Endothelial cell of umbilical vein (primary cell): Measurements from ENCODE around the gene M6PR.

Source experiments
- EZH2 ChIP-seq: IDR thresholded peaks from 2 replicates; pipeline ENCODE4 v1.6.1; 2012; ENCODE audit warnings: borderline replicate concordance, low read depth, mild to moderate bottlenecking, moderate library complexity, low read length, inconsistent platforms; ENCODE audit not compliant: severe bottlenecking
- FOS ChIP-seq: IDR thresholded peaks from 2 replicates; pipeline ENCODE4 v1.6.1; 2011; ENCODE audit warnings: mild to moderate bottlenecking, low read length, moderate library complexity, borderline replicate concordance; ENCODE audit not compliant: insufficient read depth
- GATA2 ChIP-seq: IDR thresholded peaks from 2 replicates; pipeline ENCODE4 v1.7.0; 2011; ENCODE audit warnings: low read depth, mild to moderate bottlenecking, moderate library complexity, mixed read lengths, low read length; ENCODE audit not compliant: insufficient read length, insufficient read depth
- JUN ChIP-seq: IDR thresholded peaks from 2 replicates; pipeline ENCODE4 v1.6.1; 2011; ENCODE audit warnings: borderline replicate concordance, low read depth; ENCODE audit not compliant: insufficient read length, insufficient read depth
- MYC ChIP-seq: IDR thresholded peaks from one replicate; pipeline ENCODE4 v1.6.1; 2011; ENCODE audit warnings: mild to moderate bottlenecking, low read depth, low read length
- POLR2A ChIP-seq: IDR thresholded peaks from 2 replicates; pipeline ENCODE4 v1.6.1; 2012; ENCODE audit warnings: low read depth, mild to moderate bottlenecking, control low read depth, low read length
- POLR2AphosphoS5 ChIP-seq: IDR thresholded peaks from 2 replicates; pipeline ENCODE4 v1.6.1; 2012; ENCODE audit warnings: low read depth, mild to moderate bottlenecking, control low read depth, low read length, moderate library complexity; ENCODE audit not compliant: insufficient read depth
- TF ChIP-seq, protein P1 (sequence below), 2 donors: IDR thresholded peaks; 1 replicate in 1 of 2; 2 replicates in 1 of 2; pipeline ENCODE4 v1.5.1; 2011; ENCODE audit warnings: low read length in 2 of 2, mild to moderate bottlenecking in 2 of 2, moderate library complexity in 2 of 2, control low read depth in 1 of 2, inconsistent platforms in 1 of 2, low read depth in 1 of 2; ENCODE audit not compliant: insufficient read depth in 1 of 2; ENCODE audit errors: extremely low read depth in 1 of 2
- TF ChIP-seq, protein P2 (sequence below): IDR thresholded peaks from 2 replicates; pipeline ENCODE4 v1.6.1; 2011; ENCODE audit not compliant: insufficient read depth, insufficient read length

DNA sequence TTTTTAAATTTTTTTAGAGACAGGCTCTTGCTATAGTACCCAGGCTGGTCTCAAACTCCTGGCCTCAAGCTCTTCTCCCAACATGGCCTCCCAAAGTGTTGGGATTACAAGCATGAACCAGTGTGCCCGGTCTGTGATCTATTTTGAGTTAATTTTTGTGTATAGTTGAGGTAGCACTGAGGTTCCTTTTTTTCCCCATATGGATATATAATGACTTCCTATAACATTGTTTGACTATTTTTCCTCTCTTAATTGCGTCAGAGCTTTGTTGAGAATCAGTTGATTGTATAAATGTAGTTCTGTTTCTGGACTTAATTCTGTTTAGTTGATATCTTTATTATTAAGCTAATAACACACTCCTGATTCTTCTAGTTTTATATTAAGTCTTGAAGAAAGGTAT, 8.6 kb upstream of the M6PR start:
- TF ChIP-seq, protein P1, sequence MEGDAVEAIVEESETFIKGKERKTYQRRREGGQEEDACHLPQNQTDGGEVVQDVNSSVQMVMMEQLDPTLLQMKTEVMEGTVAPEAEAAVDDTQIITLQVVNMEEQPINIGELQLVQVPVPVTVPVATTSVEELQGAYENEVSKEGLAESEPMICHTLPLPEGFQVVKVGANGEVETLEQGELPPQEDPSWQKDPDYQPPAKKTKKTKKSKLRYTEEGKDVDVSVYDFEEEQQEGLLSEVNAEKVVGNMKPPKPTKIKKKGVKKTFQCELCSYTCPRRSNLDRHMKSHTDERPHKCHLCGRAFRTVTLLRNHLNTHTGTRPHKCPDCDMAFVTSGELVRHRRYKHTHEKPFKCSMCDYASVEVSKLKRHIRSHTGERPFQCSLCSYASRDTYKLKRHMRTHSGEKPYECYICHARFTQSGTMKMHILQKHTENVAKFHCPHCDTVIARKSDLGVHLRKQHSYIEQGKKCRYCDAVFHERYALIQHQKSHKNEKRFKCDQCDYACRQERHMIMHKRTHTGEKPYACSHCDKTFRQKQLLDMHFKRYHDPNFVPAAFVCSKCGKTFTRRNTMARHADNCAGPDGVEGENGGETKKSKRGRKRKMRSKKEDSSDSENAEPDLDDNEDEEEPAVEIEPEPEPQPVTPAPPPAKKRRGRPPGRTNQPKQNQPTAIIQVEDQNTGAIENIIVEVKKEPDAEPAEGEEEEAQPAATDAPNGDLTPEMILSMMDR (IDR thresholded peaks at IDR 0.05; ENCODE audit: extremely low read depth in 1 of 2, insufficient read depth in 1 of 2, low read depth in 1 of 2, low read length in 2 of 2): no peak
- no peak for TF ChIP-seq POLR2A
- no peak for TF ChIP-seq JUN
- TF ChIP-seq EZH2: no peak
- TF ChIP-seq, protein P2, sequence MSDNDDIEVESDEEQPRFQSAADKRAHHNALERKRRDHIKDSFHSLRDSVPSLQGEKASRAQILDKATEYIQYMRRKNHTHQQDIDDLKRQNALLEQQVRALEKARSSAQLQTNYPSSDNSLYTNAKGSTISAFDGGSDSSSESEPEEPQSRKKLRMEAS: no peak
- no peak for TF ChIP-seq POLR2AphosphoS5
- TF ChIP-seq MYC: no peak
- TF ChIP-seq FOS: no peak
- no peak for TF ChIP-seq GATA2
